Measurements from ENCODE around the gene RPTOR.
"Not testable (repeated sequence)": the region's sequence is repeated elsewhere in the genome, so short reads cannot be mapped to it uniquely, and the experiment has no call there.

The RPTOR gene

DNA sequence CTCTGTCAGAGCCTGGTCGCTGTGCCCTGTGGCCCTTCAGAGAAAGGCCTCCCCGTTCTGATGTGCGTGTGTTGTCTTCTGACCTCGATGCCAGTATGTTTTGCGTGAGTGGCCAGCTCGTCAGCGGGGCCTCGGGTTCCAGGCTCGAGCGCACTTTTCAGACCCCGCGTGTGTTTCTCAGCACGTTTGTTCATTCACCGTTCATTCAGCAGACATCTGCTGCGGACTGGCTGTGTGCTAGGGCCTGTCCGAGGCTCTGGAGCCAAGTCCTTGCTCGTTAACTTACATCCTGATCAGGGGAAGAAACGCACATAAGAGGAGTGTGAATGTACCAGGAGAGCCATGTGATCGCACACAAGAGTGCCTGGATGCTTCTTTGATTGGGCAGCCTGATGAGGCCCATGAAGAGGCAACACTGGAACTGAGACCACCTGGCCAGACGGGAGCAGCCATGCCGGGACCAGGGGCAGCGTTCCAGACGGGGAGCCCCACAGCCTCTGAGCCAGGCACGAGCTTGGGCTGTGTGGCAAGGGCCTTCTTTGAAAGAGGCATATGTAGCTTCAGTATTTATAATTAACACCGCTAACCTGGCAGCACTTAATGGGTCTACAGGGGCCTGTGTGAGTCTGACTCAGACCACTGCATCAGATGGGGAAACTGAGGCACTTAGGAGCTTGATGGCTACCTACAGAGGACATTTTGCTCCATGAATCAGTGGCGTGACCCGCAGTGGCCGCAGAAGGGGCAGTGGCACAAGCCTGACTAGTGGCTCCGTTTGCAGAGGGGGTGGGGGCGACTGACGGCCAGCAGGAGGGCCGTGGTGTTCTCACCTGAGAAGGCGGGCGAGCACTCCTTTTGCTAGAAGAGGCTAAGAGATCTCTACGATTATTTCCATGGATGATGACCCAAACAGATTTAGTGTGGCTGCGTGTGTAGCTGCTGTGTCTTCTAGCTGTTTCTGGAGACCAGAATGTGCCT is 259.1 kb downstream of the RPTOR start:
- no peak for FAIRE-seq

DNA sequence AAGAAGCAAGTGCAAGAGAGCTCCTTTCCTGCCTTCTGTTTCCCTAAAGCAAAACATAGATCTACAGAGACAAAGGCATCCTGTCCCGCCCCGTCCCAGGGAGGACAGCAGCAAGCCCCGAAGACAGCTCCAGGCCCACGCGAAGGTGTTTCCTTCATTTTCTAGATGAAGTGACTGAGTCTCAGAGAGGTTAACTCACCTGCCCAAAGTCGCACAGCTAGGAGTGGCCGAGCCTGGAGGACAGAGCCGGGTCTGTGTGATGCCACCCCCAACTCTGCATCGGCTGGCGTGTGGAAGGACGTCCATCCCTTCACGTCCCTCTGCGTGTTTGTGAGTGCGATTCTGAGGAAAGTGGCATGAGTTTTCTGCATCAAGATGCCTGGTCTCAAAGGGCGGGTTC is 259.8 kb downstream of the RPTOR start:
- no peak for FAIRE-seq

DNA sequence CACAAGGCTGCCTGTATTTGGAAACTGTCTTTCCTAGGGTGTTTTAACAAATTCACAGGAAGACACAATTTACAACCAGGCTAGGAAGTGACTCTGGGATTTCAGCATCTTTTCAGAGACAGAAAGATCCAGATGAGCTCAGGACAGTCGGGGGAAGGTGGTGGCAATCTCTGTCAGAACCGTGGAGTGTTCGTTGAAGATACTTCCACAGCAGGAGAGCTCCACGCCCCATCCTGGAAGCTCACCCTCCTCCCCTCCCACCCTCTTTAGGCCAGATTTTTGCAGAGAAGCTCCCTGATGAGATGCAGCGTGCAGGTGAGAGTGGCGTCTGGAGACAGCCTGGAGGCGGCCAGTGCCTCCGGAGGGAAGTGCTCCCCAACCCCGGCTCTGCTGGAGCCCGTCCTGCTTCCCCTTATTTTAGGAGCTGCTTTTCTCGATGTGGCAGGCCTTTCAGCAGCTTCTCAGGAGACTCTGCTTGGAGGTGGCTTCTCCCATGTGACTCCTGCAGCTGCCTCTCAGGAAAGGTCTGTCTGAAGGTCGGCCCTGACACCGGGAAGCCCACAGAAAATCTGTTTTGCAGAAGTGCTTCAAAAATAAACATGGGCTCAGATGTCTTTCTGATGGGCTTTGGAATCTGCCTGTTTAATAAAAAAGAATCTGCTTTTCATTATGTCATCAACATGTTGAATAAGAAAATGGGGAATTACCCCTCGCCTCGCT is 260.6 kb downstream of the RPTOR start:
- no peak for FAIRE-seq

DNA sequence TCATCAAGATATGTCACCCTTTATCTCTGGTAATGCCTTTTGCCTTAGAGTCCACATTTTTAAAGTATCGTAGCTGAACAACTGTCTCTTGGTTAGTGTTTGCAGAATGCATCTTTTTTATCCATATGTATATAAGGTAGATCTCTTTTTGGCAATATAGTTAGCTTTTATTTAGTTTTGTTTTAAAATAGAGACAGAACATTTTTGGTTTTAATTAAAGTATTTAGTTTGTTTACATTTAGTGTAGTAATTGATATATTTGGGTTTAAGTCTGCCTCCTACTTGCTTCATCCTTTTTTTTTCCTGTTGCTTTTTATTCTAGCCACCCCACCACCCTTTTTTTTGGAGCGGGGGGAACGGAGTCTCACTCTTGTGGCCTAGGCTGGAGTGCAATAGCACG is 262.4 kb downstream of the RPTOR start:
- FAIRE-seq = no peak

DNA sequence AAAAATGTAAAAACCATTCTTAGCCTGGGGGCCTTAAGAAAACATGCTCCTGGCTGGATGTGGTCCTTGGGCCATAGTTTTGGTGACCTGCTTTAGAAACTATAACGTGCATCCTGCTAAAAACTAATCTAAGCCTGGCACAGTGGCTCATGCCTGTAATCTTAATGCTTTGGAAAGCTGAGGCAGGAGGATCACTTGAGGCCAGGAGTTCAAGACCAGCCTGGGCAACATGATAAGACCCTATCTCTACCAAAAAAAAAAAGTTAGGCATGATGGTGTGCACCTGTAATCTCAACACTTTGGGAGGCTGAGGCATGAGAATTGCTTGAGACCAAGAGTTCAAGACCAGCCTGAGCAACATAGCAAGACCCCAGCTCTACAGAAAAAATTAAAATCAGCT is 263.2 kb downstream of the RPTOR start:
- FAIRE-seq = no peak

DNA sequence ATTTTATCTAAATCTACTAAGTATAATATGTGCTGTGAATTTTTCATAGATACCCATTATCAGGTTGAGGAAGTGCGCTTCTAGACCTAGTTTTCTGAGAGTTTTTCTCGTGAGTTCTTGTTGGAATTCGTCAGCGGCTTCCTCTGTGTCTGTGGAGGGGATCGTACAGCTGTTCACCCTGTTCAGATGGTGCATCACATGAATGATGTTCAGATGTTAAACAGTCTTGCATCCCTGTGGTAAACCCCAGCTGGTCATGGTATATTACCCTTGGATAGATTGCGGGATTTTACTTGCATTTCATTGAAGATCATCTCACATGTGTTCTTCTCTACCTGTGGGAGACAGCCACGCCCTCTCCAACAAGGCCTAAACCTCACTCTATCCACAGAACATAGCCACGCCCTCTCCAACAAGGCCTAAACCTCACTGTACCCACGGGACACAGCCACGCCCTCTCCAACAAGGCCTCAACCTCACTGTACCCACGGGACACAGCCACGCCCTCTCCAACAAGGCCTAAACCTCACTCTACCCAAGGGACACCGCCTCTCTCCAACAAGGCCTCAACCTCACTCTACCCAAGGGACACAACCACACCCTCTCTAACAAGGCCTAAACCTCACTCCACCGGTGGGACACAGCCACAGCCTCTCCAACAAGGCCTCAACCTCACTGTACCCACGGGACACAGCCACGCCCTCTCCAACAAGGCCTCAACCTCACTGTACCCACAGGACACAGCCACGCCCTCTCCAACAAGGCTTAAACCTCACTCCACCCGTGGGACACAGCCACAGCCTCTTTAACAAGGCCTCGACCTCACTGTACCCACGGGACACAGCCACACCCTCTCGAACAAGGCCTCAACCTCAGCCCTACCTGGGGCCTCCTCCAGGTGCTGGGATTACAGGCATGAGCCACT is 266.8 kb downstream of the RPTOR start:
- no peak for FAIRE-seq

DNA sequence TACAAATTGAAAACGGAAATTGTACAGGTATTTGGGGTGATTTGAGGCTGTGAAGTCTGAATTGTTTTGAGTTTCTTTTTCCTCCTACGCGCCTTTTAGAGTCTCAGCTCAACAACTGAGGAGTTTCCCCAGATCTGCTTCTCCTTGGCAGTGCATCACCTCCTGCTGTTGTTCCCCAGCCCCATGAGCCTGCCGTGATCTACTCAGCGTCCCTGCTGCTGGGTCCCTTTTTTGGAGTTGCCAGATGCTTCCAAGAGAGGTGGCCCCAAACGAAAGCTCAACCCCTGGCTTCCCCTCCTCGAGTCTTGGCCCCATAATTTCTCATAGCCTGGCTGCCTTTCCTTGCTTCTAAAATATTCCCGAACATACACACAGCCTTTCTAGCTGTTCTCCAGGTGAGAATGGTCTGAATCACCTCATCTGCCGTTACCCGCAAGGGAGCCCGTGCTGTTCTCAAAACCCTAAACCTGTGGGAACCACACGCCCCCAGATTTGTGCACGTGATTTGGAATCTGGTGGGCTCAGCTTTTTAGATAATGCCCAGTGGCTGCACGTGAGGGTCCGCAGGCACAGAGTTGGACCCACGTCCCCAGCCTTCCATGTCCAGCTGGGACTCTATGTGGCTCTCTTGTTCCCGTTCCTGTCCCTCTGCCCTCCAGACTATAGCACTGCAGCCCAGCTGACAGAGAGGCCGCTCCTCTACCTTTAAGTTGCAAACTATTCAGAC is 267.9 kb downstream of the RPTOR start:
- no peak for FAIRE-seq

DNA sequence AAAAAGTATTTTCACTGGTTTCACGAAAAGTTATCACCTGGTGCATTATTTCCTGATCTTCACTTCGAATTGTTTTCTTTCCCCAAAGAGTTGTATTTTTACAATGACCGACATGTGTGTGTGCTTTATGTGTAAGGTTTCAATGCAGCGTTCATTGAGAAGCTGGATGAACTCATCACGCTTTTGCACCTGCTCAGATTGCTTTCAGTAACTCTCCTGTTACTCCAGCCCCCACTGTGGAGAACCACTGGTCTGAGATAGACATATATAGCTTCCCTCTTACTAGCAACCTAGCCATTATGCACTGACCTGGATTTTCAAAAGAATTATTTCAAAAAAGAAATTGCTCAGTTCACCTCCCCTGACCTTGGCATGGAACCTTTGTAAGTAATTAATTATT is 268.7 kb downstream of the RPTOR start:
- no peak for FAIRE-seq

DNA sequence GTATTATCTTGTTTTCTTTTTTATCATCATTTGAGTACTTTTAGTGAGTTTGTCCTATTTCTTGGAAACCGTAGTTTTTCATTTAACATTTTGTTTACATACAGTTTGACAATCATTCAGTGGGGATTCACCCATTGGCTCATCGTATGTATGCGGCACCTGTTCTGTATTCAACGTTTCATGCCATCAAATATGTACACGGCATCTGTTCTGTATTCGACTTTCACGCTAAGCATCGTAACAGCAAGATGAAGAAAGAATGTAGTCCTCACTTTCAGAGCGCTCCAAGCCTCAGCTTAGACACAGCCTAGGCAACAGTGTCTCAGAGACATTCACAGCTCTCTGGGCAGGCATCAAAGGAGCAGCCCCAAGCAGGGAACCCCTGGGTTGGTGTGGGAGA is 269.9 kb downstream of the RPTOR start:
- no peak for FAIRE-seq

DNA sequence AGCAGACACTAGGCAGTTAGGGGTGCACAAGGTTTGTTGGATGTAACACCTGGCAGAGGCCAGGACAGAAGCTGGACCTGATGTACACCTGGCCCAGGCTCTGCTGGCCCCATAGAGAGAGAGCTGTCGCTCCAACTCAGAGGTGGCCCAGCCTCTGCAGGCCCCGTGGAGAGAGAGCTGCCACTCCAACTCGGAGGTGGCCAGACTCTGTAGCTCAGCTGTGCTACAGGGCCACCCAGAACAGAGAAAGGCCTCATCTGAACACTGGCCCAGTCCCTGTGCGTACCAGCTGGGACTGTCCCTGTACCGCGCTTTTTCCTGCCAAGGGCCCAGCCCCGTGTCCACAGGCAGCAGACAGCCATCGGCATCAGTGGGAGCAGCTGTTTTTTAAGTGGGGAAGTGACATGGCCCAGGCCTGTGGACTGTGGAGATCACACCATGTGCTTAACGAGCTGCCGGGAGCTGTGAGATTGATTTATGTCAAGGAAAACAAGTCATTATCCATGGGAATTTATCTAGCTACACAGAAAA is 270.6 kb downstream of the RPTOR start:
- FAIRE-seq = no peak

DNA sequence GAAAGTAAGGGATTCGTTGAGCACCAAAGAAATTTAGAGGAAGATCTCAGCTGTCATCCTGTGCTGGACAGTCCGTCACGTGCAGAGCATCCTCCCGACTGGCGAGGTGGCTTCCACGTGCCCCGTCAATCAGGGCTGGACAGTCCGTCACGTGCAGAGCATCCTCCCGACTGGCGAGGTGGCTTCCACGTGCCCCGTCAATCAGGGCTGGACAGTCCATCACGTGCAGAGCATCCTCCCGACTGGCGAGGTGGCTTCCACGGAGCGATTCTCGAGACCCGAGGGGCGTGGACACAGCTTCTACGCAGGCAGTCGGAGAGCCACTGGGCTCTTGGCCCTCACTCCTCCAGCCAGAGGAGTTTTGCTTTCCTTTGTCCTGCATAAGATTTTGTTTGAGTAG is 271.1 kb downstream of the RPTOR start:
- FAIRE-seq = not testable (repeated sequence)

DNA sequence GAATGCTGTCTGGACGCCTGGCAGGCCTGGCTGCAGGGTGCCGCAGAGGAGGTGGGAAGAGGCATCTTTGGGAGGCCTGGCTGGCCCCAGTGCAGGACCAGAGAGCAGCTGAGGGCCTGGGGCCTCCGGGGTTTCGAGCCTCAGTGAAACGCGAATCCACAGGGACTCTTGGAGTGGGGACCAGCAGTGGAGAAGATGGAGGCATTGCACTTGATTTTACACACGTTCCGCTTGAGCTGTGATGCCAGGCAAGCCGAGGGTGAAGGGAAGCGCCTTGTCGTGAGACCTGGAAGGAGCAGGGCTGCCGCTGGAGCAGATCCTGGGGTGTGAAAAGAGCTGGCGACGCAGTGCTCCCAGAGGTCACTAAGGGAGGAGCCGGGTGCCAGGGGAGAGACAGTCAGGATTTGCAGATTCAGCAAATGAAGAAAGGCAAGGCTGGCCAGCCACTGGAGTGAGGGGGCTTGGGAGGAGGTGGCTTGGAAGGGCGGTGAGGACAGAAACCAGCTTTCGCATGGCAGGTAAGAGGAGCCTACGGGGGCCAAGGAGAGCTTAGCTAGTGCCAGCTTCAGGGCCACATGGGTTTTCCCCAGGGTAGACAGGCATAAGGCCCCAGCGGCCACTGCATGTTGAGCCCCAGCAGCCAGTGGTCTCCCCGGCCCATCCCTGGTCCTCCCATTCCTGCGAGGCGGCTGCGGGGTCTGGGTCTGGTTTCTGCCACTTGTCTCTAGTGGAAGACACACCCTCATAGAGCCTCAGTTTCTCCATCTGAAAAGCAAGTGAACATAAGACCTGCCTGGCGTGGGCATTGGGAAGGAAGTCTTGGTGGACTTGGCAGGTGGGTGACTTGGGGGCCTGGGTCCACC is 271.8 kb downstream of the RPTOR start:
- FAIRE-seq = no peak

DNA sequence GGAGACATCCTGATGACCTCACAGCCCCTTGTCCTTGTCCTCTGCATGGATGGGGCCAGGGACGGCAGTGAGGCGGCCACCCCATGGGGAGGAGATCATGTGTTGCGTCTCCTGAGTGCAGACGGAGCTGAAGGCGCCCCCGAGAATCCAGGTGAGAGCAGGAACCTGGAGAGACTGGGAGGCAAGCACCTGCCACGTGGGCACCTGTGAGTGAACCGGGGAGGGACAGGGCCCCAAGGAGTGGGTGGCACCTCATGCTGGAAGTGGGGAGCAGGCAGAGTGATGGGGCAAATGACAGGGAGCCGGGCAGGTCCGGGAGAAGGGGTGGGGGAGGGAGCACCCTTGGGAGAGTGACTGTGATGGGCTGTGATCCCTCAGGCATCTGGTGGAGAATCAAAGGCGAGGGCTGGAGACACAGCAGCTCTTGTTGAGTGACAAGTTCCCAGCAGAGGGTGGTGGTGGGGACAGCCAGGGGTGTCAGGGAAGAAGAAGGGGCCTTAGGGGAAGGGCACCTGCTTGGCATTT is 272.7 kb downstream of the RPTOR start:
- no peak for FAIRE-seq

DNA sequence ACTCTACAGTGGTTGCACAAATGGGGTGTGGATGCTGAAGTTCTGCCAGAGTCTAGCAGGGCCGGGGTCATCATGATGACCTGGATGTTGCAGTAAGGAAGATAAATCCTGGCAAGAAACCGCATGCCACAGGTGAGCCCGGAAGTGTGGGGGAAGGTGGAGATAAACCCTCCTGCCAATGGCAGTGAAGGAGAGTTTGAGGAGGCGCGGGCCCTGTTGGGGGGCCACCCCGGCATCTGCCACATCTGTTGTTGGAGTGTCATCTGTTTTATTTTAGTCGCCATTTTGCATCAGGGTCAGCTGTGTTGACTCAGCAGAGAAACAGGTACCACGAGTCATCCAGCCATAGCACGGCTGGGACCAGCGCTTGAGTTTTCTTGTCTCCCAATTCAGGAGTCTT is 273.2 kb downstream of the RPTOR start:
- FAIRE-seq = no peak

DNA sequence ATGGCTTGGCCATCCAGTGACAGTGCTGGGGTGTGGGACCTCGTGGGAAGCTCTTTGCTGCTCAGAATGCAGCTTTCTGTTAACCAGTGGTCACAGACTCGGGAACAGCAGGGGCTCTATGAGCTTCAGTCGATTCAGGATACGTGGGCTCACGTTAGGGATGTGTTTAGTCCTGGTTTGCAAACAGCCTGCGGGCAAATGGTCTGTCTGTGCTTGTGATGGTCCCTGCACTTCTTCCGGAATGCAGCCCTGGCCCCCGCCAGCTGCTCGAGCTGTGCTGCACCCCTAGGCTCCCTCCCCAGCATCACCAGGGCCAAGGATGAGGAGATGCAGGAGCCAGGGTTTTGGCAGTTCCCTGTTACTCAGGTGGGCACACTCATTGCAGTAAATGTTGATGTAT is 274.2 kb downstream of the RPTOR start:
- FAIRE-seq = no peak

DNA sequence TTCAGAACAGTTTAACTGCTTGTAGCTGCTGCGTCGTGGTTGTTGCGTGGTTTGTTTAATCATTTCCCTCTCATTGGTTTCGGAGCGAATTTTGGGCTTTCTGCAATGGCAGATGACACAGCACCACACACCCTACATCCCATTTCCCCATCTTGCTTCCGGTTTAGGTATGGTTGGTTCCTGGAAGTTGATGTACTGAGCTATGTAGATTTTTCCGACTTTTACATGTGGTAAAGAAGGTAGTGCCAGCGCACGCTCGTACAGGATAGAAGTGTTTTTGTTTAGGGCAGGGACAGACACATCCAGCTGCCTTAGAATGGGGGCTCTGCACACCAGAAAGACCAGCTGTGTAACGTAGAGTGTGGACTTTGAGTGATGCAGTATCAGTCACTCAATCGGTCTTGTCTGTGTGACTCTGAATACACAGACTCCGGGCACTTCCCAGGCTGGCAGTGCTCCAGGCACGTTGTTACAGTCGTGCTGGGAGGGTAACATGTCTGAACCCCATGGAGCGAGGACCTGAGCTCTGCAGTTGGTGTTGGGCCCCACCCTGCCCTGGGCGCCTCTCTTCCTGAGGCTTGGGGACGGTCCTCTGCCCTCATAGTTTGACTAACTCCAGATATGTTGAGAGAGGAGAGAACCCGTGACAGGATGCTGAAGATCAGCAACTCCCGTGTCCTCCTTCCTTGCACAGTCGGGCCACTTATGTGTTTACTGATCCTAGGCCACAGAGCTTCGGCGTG is 275.0 kb downstream of the RPTOR start:
- FAIRE-seq = no peak

DNA sequence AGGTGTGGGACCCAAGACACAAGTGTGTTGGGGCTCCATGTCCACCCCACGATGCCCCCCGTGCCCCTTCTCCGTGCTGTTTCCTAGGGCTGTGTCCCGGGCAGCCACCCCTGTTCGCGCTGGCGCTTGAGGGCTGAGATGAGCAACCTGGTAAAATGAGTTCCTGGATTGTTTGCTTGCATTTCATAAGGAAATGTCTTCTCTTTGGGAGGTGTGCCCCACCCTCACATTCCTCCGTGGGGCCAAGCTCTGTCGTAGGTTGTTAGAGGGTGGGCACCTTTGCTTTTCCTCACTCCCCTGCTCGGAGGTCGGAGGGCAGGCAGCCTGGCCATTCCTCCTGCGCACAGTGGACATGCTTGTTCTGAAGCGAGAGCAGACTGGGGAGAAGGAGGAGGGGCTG is 275.7 kb downstream of the RPTOR start:
- FAIRE-seq = no peak

DNA sequence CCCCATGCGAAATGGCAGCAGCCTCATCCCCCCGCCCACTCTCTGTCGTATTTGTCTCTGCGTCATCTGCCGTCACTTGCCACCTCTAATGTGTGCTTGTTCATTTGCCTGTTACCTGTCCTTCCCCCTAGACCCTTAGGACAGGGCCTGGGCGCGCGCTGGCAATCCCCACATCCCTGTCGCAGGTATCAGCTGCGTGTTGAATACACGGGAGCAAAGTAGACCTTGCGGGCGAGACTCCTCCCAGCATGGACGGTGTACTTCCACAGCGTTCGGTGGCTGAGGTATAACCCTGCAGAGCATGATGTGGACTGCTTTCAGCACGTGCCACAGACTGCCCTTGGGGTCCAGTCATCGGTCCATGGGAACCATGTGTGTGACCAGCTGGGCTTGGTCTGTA is 276.9 kb downstream of the RPTOR start:
- no peak for FAIRE-seq

DNA sequence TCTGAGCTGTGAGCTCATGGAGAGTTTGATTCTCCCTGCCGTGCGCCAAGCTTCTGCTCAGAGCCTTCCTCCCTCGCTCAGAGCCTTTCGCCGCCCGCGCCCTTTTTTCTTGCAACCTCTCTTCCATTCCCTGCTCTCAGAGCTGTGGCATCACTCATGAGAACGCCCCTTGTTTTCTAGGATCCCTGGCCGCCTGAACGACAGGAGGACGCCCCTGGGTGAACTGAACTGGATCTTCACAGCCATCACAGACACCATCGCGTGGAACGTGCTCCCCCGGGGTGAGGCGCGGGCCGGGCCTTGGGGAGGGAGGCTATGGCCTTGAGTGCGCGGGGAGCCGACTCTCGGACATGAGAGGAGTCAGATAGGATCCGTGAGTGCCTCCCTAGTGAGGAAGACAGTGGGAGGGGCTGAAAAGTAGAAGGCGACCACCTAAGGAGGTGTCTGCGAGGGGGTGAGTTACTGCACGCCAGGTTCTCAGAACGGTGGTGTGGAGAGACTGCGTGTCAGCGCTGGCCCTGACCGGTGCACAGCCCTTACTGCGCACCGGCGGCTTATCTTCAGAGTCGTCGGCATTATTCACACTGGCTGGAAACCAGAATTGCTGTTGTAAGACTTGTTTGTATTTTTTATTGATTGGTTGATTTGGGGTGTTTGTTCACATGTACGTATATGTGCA is 277.5 kb downstream of the RPTOR start:
- FAIRE-seq = no peak

Data from TTC549 (cell line).